NB4 (cell line): ENCODE results near the gene NLRP6.

Experiments used
- DNase-seq: peaks from one replicate; pipeline ENCODE4 v3.0.0; 2010; ENCODE audit warnings: low read depth
- H3K4me3 ChIP-seq: one replicate; pipeline ENCODE4 v1.5.1; 2011; ENCODE audit warnings: mild to moderate bottlenecking, low read depth, low read length, moderate library complexity
- MYC ChIP-seq: IDR thresholded peaks from 2 replicates; pipeline ENCODE4 v1.6.1; 2011; ENCODE audit warnings: low read depth, low read length
- POLR2A ChIP-seq: IDR thresholded peaks from 2 replicates; pipeline ENCODE4 v1.6.1; 2011; ENCODE audit warnings: mild to moderate bottlenecking; ENCODE audit not compliant: insufficient read length; ENCODE audit errors: extremely low read depth
- TF ChIP-seq, protein P1 (sequence below): IDR thresholded peaks from 2 replicates; pipeline ENCODE4 v1.6.1; 2011; ENCODE audit warnings: low read depth, low read length
- TF ChIP-seq, protein P2 (sequence below): IDR thresholded peaks from one replicate; pipeline ENCODE4 v1.5.1; 2012; ENCODE audit warnings: low read depth, low read length

The NLRP6 gene

DNA sequence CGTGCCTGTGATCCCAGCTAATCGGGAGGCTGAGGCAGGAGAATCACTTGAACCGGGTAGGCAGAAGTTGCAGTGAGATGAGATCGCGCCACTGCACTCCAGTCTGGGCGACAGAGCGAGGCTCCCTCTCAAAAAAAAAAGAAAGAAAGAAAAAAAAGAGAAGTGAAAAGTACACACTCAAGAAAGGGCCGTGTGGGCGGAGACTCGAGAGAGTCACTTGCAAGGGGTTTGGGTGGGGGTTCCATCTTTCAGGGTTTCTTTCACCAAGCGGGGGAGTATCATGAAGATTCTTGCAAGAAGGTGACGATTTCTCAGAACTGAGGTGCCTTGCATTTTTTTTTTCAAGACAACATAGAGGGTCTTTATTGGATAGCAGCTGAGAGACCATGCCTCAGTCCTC is 25.2 kb downstream of the NLRP6 start:
- TF ChIP-seq, protein P1, sequence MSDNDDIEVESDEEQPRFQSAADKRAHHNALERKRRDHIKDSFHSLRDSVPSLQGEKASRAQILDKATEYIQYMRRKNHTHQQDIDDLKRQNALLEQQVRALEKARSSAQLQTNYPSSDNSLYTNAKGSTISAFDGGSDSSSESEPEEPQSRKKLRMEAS = no peak
- TF ChIP-seq MYC (no peak), POLR2A (no peak)
- TF ChIP-seq, protein P2, sequence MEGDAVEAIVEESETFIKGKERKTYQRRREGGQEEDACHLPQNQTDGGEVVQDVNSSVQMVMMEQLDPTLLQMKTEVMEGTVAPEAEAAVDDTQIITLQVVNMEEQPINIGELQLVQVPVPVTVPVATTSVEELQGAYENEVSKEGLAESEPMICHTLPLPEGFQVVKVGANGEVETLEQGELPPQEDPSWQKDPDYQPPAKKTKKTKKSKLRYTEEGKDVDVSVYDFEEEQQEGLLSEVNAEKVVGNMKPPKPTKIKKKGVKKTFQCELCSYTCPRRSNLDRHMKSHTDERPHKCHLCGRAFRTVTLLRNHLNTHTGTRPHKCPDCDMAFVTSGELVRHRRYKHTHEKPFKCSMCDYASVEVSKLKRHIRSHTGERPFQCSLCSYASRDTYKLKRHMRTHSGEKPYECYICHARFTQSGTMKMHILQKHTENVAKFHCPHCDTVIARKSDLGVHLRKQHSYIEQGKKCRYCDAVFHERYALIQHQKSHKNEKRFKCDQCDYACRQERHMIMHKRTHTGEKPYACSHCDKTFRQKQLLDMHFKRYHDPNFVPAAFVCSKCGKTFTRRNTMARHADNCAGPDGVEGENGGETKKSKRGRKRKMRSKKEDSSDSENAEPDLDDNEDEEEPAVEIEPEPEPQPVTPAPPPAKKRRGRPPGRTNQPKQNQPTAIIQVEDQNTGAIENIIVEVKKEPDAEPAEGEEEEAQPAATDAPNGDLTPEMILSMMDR = no peak
- peak; percentile 45 for DNase-seq
- no peak overlapping the region for H3K4me3 ChIP-seq

DNA sequence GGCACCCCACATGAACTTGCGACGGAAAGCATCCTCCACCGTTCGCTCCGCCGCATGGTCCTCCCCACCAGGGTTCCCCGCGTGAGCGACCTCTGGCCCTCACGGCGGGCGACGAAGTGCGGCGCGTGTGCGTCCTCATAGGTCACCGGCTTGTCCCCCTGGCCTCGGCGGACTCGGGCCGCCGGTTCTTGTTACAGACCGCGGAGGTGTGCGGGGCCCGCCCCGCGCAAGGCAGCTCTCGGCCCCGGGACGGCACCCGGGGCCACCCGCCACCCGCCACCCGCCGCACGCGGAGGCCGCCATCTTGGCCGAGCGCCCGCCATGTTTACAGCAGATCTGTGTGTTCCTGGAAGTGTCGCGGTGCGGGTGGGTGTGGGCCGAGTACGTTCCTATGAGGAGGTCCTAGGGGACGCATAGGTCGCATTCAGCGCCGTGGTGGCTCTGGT is 25.9 kb downstream of the NLRP6 start:
- TF ChIP-seq, protein P1 = no peak
- TF ChIP-seq POLR2A (no peak), MYC (no peak)
- TF ChIP-seq, protein P2 = no peak
- H3K4me3 ChIP-seq = no peak overlapping the region
- no peak for DNase-seq

DNA sequence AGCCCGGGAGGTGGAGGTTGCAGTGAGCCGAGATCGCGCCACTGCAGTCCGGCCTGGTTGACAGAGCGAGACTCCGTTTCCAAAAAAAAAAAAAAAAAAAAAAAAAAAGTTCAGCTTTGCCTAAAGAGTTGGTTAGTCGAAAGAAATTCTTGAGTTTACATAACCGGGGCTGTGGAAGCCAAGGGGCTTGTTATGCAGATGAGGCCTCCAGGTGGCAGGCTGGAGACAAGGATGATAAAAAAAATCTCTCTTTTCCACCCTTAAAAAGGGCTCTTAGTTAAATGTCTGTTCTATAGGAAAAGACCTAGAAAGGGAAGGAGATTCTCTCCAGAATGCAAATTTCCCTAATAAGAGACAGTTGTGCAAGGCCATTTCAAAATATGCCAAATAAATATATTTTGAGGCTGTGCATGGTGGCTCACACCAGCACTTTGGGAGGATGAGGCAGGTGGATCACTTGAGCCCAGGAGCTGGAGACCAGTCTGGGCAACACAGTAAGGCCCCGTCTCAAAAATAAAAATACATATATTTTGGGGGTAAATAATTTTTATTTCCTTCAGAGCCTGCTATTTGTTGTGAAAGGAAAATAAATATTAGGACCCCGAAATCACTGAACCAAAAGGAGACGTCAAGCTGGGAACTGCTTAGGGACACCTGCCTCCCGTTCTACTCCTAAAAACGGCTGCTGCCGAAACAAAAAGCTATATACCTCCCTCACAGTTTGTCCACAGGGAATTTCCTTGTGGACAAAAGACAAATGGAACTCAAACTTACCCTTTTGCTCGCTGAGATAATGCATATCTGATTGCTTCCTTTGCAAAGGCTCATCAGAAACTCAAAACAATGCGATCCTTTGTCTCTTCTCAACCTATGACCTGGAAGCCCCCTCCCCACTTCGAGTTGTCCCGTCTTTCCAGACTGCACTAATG is 27.0 kb downstream of the NLRP6 start:
- TF ChIP-seq, protein P1 = no peak
- no peak for TF ChIP-seq MYC
- TF ChIP-seq, protein P2 = peak; percentile 70
- TF ChIP-seq POLR2A = no peak
- H3K4me3 ChIP-seq = no peak overlapping the region
- DNase-seq = peak; percentile 79

DNA sequence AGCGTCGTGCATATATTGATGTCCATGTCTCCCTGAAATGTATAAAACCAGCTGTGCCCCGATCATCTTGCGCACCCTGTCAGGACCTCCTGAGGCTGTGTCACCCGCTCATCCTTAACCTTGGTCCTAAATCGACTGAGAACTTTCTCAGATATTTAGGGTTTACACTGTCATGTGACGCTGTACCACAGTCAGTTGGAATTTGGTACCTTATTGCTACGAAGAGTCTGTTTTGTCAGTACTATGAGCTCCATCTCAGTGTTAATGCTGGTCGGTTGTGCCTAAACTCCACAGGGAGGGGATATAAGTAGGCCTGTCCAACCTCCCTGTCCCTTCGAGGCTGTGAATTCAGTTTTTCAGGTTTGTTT is 27.6 kb downstream of the NLRP6 start:
- DNase-seq = no peak
- no peak overlapping the region for H3K4me3 ChIP-seq
- TF ChIP-seq POLR2A = no peak
- TF ChIP-seq, protein P2 = no peak

DNA sequence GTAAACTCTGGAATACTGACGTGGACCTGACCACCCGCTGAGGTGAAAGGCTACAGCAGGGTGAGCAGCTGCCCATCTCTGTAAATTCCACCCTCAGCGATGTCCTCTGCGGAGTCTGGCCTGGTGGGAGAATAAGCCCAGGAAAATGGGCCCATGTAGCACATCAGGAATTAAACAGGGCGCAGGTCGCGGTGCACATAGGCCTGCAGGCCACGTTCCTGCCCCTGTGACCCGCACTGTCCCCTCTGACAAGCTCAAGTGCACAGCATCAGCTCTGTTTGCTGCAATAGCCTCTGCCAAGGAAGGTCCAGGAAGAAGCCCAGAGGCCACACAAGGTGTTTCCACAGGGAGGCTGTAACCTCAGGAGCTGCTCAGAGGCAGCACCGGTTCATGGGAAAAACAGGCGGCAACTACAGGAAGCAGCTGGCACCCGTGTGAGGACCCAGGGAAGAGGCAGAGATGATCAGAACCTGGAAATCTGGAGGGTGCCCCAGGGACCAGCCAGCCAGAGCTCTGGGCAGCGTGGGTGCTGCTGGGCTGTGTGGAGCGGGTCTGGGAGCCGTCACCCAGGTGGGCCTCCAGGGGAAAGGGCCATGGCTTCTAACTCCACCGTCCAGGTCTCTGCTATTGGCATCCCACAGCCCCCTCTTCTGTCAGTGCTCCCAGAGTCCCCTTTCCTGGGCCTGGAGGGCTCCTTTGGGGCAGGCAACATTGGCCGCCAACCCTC is 28.6 kb downstream of the NLRP6 start:
- H3K4me3 ChIP-seq = no peak overlapping the region
- no peak for DNase-seq
- TF ChIP-seq POLR2A = no peak
- TF ChIP-seq MYC = no peak
- TF ChIP-seq, protein P1 = no peak
- TF ChIP-seq, protein P2 = no peak
